HepG2 (cell line): ENCODE measurements around the gene STIM1. TPM values are rescaled to one million over a fixed set of nuclear protein-coding genes. Genes with fewer than 3 reads are reported as not detected.

Experiments
- ATAC-seq: fragments of 200-7000 bp; cut with Tn5 transposase; 3 replicates; pipeline ENCODE4 v1.9.1; 2020; ENCODE audit warnings: mild to moderate bottlenecking, moderate library complexity
- BruUV-seq: library from RNA; stranded (reverse); fragments of 400-500 nt; replicated peaks from 2 replicates; lab custom pipeline; 2021; lab: Mats Ljungman, UMichigan
- CTCF ChIA-PET: fragments of 300-600 bp; formaldehyde crosslinking; extraction: SDS; loops from one replicate; lab custom pipeline; 2021; ENCODE audit warnings: low total read pairs, inconsistent platforms, low intra/inter-chr PET ratio; lab: Yijun Ruan, JAX
- POLR2A ChIA-PET: fragments of 350-600 bp; sonication (Branson Sonifier 250); formaldehyde crosslinking; loops from one replicate; lab custom pipeline; 2020; ENCODE audit warnings: antibody characterized with exemption, inconsistent platforms; lab: Yijun Ruan, JAX
- DNase-seq: peaks from one replicate; pipeline ENCODE4 v3.0.0-alpha.2; 2015; ENCODE audit warnings: low spot score
- FAIRE-seq: peaks from 3 replicates; lab custom pipeline; 2011; peaks lifted over from hg19 to GRCh38; lab: Jason Lieb, UNC
- H2AFZ ChIP-seq: one replicate; pipeline ENCODE4 v1.6.1; 2011; ENCODE audit warnings: low read length, inconsistent platforms
- H3K27ac ChIP-seq: fragments of 300-600 bp; 3 replicates; pipeline ENCODE4 v1.8.0; 2011; ENCODE audit warnings: mixed run types, mild to moderate bottlenecking, mixed read lengths, low read length, inconsistent platforms; ENCODE audit not compliant: insufficient read depth; ENCODE audit errors: extremely low read length
- H3K27me3 ChIP-seq, 2 experiments: fragments of 200-600 bp in 1 of 2; 2 replicates in 1 of 2; 3 replicates in 1 of 2; pipeline versions ENCODE4 v1.6.0 to v1.8.0; 2011; ENCODE audit warnings: low read length in 2 of 2, mild to moderate bottlenecking in 2 of 2, moderate library complexity in 2 of 2, inconsistent platforms in 1 of 2; ENCODE audit not compliant: insufficient read depth in 2 of 2, control insufficient read depth in 1 of 2
- H3K36me3 ChIP-seq, 2 experiments: fragments of 200-600 bp in 1 of 2; replicated peaks in 1 of 2; 2 replicates in 1 of 2; 3 replicates in 1 of 2; pipeline versions ENCODE4 v1.5.1 to v1.8.0; 2011; ENCODE audit warnings: low read length in 2 of 2, inconsistent platforms in 1 of 2; ENCODE audit not compliant: insufficient read depth in 2 of 2, control insufficient read depth in 1 of 2
- H3K4me1 ChIP-seq: 2 replicates; pipeline ENCODE4 v1.5.1; 2012; ENCODE audit warnings: low read length, inconsistent platforms; ENCODE audit not compliant: insufficient read depth
- H3K4me2 ChIP-seq: 2 replicates; pipeline ENCODE4 v1.6.0; 2011; ENCODE audit warnings: low read depth, low read length, inconsistent platforms
- H3K4me3 ChIP-seq, 3 experiments: fragments of 200-600 bp in 1 of 3; sonication (generic), shearing (Covaris generic) in 1 of 3; replicated peaks in 1 of 3; 2 replicates each; pipeline ENCODE4 v1.5.1; 2011 to 2016; ENCODE audit warnings: low read length in 3 of 3, inconsistent platforms in 2 of 3, low read depth in 2 of 3, mild to moderate bottlenecking in 2 of 3, control low read depth in 1 of 3, mixed read lengths in 1 of 3; ENCODE audit not compliant: insufficient read depth in 1 of 3
- H3K79me2 ChIP-seq: one replicate; pipeline ENCODE4 v1.6.1; 2011; ENCODE audit warnings: low read length, inconsistent platforms; ENCODE audit not compliant: insufficient read depth
- H3K9ac ChIP-seq: 2 replicates; pipeline ENCODE4 v1.6.0; 2011; ENCODE audit warnings: mild to moderate bottlenecking, low read depth, low read length, inconsistent platforms; ENCODE audit not compliant: insufficient read depth
- H3K9me3 ChIP-seq: 2 replicates; pipeline ENCODE4 v1.5.1; 2012; ENCODE audit warnings: mild to moderate bottlenecking, low read length
- H4K20me1 ChIP-seq: 2 replicates; pipeline ENCODE4 v1.6.0; 2011; ENCODE audit warnings: inconsistent platforms, mild to moderate bottlenecking, low read length, moderate library complexity; ENCODE audit not compliant: insufficient read depth
- CEBPB ChIP-seq: IDR thresholded peaks from 2 replicates; pipeline ENCODE4 v1.6.1; 2011; ENCODE audit warnings: low read depth, low read length, improper control_type of control experiment, borderline replicate concordance
- HNF4A ChIP-seq: sonication (generic); formaldehyde crosslinking; IDR thresholded peaks from 2 replicates; pipeline ENCODE4 v1.4.0; 2020; ENCODE audit warnings: missing genetic modification reagents
- NR2F1 ChIP-seq, 2 experiments: fragments of 450-650 bp in 1 of 2; formaldehyde crosslinking in 1 of 2; IDR thresholded peaks; 2 replicates each; pipeline versions ENCODE4 v1.5.0 to v1.6.1; 2016 to 2020; ENCODE audit warnings: mild to moderate bottlenecking in 1 of 2, missing compliant biosample characterization in 1 of 2, missing genetic modification reagents in 1 of 2, moderate library complexity in 1 of 2
- REPIN1 ChIP-seq: sonication (generic); formaldehyde crosslinking; IDR thresholded peaks from 2 replicates; pipeline ENCODE4 v1.8.0; 2022; ENCODE audit warnings: missing genetic modification reagents, low read depth, mild to moderate bottlenecking, borderline replicate concordance
- ZNF747 ChIP-seq: sonication (generic); formaldehyde crosslinking; IDR thresholded peaks from 2 replicates; pipeline ENCODE4 v1.8.1; 2023; ENCODE audit warnings: missing genetic modification reagents, mild to moderate bottlenecking, borderline replicate concordance
- WGBS: methylation state at CpG from one replicate; pipeline ENCODE4 v1.1.6; 2017; ENCODE audit warnings: low lambda C conversion rate; 5-methylcytosine and 5-hydroxymethylcytosine counted together
- in situ Hi-C: cut with HindIII; loops from 2 replicates; pipeline ENCODE4 v1.10.0; 2017; ENCODE audit warnings: low pct_unique_long_range_greater_than_20kb; ENCODE audit not compliant: extremely low pct_ligation_motif_present
- intact Hi-C: fragments of 100-400 bp; cut with micrococcal nuclease; formaldehyde crosslinking; loops from one replicate; pipeline ENCODE4 v1.10.0; 2022; ENCODE audit not compliant: unreplicated experiment
- polyA plus RNA-seq, 8 experiments: library from polyadenylated mRNA; depleted of rRNA in 3 of 8; stranded (reverse) in 7 of 8; unstranded in 1 of 8; fragments of >200 nt; fragmentation: Illumina TruSeq in 4 of 8; extraction: Trizol in 4 of 8; gene quantifications; 2 replicates each; pipeline versions ENCODE4 v1.2.1 to v1.2.3, GENCODE V29; 2011 to 2016; ENCODE audit warnings: low read depth in 4 of 8, missing spikeins in 1 of 8, mixed read lengths in 1 of 8; ENCODE audit not compliant: insufficient read depth in 1 of 8
- total RNA-seq, 5 experiments: library from RNA; depleted of rRNA; stranded (reverse); fragments of >200 nt; fragmentation: Illumina TruSeq; extraction: Trizol; gene quantifications; 2 replicates each; pipeline ENCODE4 v1.2.3, GENCODE V29; 2016; ENCODE audit warnings: low read depth in 1 of 5
- TF ChIP-seq, protein P1 (sequence below): sonication (generic); formaldehyde crosslinking; IDR thresholded peaks from 2 replicates; pipeline ENCODE4 v1.5.0; 2020; ENCODE audit warnings: mild to moderate bottlenecking, missing genetic modification reagents

Gene STIM1
- total and polyA plus RNA-seq, 2 of the 13 experiments (the other 11 are each of a cell fraction or from before 2014, with no cell fraction given) = 19.2 to 28.5 TPM

DNA sequence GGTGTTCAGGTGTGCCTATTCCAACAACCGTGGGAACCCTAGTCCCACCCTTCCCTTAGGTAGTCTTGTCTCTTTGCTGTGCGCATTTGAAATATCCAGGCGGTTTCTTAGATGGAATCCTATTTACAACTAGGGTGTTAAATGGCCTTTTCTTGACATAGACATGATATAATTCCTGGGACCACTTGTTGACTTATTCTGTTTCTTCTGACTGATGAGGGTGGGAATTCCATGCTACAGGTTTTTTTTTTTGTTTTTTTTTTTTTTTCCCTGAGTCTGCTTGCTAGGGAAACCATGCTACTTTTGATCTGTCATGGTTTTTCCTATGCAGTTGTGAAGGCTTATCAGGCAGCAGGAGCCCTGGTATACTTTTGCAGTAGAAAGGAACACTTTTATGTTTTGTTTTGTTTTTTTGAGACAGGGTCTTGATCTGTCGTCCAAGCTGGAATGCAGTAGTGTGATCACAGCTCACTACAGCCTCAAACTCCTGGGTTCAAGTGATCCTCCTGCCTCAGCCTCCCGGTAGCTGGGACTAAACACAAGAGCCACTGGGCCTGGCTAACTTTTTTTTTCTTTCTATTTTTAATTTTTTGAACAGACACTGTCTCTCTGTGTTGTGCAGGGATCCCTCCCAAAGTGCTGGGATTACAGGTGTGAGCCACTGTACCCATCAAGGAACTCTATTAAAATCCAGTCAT, 1.5 kb downstream of the STIM1 start:
- Histone ChIP-seq H3K27me3 (no peaks in the 10 kb centered on the region; a peak in 1 of 5 replicates), H3K4me3 (peak overlapping the region; percentile 76 to 96 (median 87)), H3K79me2 (peaks cover 60% of the 10 kb centered on the region), H3K4me2 (peak overlapping the region; percentile 92), H3K36me3 (no peaks in the 10 kb centered on the region), H3K27ac (no peak overlapping the region), H3K4me1 (peaks cover 66% of the 10 kb centered on the region), H4K20me1 (no peaks in the 10 kb centered on the region), H2AFZ (no peak overlapping the region), H3K9me3 (no peaks in the 10 kb centered on the region), H3K9ac (peak overlapping the region; percentile 82)
- CTCF ChIA-PET = no interaction called here
- TF ChIP-seq, protein P1, sequence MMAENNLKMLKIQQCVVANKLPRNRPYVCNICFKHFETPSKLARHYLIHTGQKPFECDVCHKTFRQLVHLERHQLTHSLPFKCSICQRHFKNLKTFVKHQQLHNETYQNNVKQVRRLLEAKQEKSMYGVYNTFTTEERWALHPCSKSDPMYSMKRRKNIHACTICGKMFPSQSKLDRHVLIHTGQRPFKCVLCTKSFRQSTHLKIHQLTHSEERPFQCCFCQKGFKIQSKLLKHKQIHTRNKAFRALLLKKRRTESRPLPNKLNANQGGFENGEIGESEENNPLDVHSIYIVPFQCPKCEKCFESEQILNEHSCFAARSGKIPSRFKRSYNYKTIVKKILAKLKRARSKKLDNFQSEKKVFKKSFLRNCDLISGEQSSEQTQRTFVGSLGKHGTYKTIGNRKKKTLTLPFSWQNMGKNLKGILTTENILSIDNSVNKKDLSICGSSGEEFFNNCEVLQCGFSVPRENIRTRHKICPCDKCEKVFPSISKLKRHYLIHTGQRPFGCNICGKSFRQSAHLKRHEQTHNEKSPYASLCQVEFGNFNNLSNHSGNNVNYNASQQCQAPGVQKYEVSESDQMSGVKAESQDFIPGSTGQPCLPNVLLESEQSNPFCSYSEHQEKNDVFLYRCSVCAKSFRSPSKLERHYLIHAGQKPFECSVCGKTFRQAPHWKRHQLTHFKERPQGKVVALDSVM (CRISPR knock-in tag) = peak; percentile 91
- no peak for TF ChIP-seq ZNF747 (CRISPR knock-in tag)
- no peak for FAIRE-seq
- no TSS peak for BruUV-seq
- no peak for DNase-seq
- WGBS = 37% methylated on average over 5 of the region's 5 CpGs
- intact Hi-C loops = loop anchor here (2.0 to 5.0 kb wide), 2 partner anchors 20 to 85 kb away; no protein-coding TSS in a partner anchor
- POLR2A ChIA-PET = interaction anchor here (1.1 to 3.4 kb wide), 5 partner anchors 10 to 204 kb away, joined by 4 to 44 read pairs (median 33); partner anchors contain the start of gene RHOG
- in situ Hi-C loops = loop anchor here (10.0 kb wide), 1 partner anchor 108 kb away; no protein-coding TSS in a partner anchor
- no peak for ATAC-seq

DNA sequence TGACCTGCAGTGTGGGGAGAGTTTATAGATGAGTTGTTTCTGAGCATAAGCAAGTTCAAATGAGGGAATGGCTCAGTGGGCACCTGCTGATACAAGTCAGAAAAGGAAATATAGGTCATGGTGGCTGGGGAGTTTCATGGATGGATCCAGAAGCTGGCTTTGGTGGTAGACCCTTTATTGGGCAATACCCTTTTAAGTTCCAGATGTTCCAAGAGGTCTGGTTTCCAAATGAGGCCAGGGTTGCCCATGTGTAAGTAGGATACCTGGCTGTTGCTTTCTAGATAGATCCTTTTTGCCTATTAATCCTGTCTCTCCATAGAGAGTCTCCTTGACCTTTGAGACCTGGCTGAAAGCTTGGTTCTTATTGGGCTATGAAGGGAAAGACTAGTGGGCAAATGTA, 2.2 kb downstream of the STIM1 start:
- ChIA-PET CTCF (no interaction called here), POLR2A (interaction anchor here (1.1 kb wide), 1 partner anchor 48 kb away, joined by 4 read pairs; no protein-coding TSS in a partner anchor)
- DNase-seq (peak; percentile 48), FAIRE-seq (no peak), ATAC-seq (no peak)
- peak overlapping the region; percentile 92 for H3K4me2 ChIP-seq
- H3K4me1 ChIP-seq = peaks cover 66% of the 10 kb centered on the region
- peaks cover 66% of the 10 kb centered on the region for H3K79me2 ChIP-seq
- H3K9ac ChIP-seq = peak overlapping the region; percentile 82; the same call in 1 of the 2 replicates
- peak overlapping the region; percentile 38 to 87 (median 76); a peak in 4 of 6 replicates for H3K4me3 ChIP-seq
- H3K27ac ChIP-seq = no peak overlapping the region
- intact Hi-C loops (loop anchor here (2.0 to 5.0 kb wide), 2 partner anchors 19 to 85 kb away; no protein-coding TSS in a partner anchor), in situ Hi-C loops (loop anchor here (10.0 kb wide), 1 partner anchor 107 kb away; no protein-coding TSS in a partner anchor)
- no peaks in the 10 kb centered on the region for H4K20me1 ChIP-seq
- no peaks in the 10 kb centered on the region for H3K36me3 ChIP-seq
- H2AFZ ChIP-seq = no peak overlapping the region
- peak; percentile 40; the same call in 1 of the 2 replicates for TF ChIP-seq HNF4A
- TF ChIP-seq CEBPB = peak; percentile 65
- TF ChIP-seq NR2F1 (CRISPR knock-in tag; IDR thresholded peaks at IDR 0.05) = peak in 1 of 2 experiments; percentile 32; a peak in 1 of 4 replicates
- no peak for TF ChIP-seq REPIN1 (CRISPR knock-in tag)
- no TSS peak for BruUV-seq
- H3K27me3 ChIP-seq = no peaks in the 10 kb centered on the region; a peak in 1 of 5 replicates
- H3K9me3 ChIP-seq = no peaks in the 10 kb centered on the region
